ENCODE results near the gene ABCB9. TPM values are rescaled to one million over a fixed set of nuclear protein-coding genes. Genes with fewer than 3 reads are reported as not detected.

The ABCB9 gene
- total and polyA plus RNA-seq, 2 experiments from 2014 or later, result 9.7 to 10.0 TPM

- Histone ChIP-seq H3K4me3 (no peak overlapping the region), H3K4me1 (ENCODE audit: low read depth) (peaks cover 12% of the 10 kb centered on the region), H3K9me3 (ENCODE audit: low read depth) (no peaks in the 10 kb centered on the region), H3K36me3 (no peaks in the 10 kb centered on the region), H3K27me3 (no peaks in the 10 kb centered on the region), H3K27ac (peak overlapping the region; percentile 84)
- DNase-seq (ENCODE audit: low read depth in 1 of 2, low spot score in 1 of 2), result no peak
- TF ChIP-seq, protein P1, sequence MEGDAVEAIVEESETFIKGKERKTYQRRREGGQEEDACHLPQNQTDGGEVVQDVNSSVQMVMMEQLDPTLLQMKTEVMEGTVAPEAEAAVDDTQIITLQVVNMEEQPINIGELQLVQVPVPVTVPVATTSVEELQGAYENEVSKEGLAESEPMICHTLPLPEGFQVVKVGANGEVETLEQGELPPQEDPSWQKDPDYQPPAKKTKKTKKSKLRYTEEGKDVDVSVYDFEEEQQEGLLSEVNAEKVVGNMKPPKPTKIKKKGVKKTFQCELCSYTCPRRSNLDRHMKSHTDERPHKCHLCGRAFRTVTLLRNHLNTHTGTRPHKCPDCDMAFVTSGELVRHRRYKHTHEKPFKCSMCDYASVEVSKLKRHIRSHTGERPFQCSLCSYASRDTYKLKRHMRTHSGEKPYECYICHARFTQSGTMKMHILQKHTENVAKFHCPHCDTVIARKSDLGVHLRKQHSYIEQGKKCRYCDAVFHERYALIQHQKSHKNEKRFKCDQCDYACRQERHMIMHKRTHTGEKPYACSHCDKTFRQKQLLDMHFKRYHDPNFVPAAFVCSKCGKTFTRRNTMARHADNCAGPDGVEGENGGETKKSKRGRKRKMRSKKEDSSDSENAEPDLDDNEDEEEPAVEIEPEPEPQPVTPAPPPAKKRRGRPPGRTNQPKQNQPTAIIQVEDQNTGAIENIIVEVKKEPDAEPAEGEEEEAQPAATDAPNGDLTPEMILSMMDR (IDR thresholded peaks at IDR 0.05; ENCODE audit: low read depth, low read length), result no peak
Observed at GRCh38 chr12:122902854-122903692, 63.2 kb downstream of the ABCB9 start.

DNA sequence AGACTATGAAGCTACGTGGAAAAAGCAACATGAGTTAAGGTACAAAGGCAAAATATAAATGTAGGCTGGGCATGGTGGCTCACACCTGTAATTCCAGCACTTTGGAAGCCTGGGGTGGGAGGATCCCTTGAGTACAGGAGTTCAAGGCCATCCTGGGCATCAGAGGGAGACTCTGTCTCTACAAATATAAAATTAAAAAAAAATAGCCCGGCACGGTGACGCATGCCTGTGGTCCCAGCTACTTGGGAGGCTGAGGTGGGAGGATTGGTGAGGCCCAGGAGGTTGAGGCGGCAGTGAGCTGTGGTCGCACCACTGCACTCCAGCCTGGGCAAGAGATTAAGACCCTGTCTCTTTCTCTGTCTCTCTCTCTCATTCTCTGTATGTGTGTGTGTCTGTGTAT is 66.4 kb downstream of the ABCB9 start:
- no peak for DNase-seq (ENCODE audit: low read depth in 1 of 2, low spot score in 1 of 2)
- H3K27ac ChIP-seq, result no peak overlapping the region
- H3K4me3 ChIP-seq, result no peak overlapping the region
- no peaks in the 10 kb centered on the region for H3K9me3 ChIP-seq (ENCODE audit: low read depth)
- no peaks in the 10 kb centered on the region for H3K27me3 ChIP-seq
- H3K36me3 ChIP-seq, result no peaks in the 10 kb centered on the region
- peaks cover 12% of the 10 kb centered on the region for H3K4me1 ChIP-seq (ENCODE audit: low read depth)
- TF ChIP-seq, protein P1 (IDR thresholded peaks at IDR 0.05; ENCODE audit: low read depth, low read length), result no peak

DNA sequence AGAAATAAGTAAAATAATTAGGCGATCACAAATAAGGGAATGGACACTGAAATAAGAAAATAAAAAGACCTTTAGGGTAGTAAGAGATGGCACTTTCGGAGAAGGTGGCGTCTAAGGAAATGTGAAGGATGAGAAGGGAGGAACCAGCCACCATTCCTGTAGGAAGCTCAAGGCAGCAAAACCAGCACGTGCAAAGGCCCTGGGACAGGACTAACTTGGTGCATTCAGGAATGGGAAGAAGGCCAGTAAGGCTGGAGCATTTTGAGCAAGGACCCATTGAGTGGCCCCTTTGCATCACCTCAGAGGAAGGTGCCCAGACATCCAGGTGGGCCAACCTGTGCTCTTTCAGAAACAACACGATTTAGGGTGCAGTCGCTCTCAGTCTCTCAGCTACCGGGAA is 69.6 kb downstream of the ABCB9 start:
- Histone ChIP-seq H3K27ac (no peak overlapping the region), H3K9me3 (ENCODE audit: low read depth) (no peaks in the 10 kb centered on the region), H3K4me1 (ENCODE audit: low read depth) (peaks cover 25% of the 10 kb centered on the region), H3K27me3 (no peaks in the 10 kb centered on the region), H3K4me3 (no peak overlapping the region), H3K36me3 (no peaks in the 10 kb centered on the region)
- DNase-seq (ENCODE audit: low read depth in 1 of 2, low spot score in 1 of 2), result no peak
- TF ChIP-seq, protein P1 (IDR thresholded peaks at IDR 0.05; ENCODE audit: low read depth, low read length), result no peak

DNA sequence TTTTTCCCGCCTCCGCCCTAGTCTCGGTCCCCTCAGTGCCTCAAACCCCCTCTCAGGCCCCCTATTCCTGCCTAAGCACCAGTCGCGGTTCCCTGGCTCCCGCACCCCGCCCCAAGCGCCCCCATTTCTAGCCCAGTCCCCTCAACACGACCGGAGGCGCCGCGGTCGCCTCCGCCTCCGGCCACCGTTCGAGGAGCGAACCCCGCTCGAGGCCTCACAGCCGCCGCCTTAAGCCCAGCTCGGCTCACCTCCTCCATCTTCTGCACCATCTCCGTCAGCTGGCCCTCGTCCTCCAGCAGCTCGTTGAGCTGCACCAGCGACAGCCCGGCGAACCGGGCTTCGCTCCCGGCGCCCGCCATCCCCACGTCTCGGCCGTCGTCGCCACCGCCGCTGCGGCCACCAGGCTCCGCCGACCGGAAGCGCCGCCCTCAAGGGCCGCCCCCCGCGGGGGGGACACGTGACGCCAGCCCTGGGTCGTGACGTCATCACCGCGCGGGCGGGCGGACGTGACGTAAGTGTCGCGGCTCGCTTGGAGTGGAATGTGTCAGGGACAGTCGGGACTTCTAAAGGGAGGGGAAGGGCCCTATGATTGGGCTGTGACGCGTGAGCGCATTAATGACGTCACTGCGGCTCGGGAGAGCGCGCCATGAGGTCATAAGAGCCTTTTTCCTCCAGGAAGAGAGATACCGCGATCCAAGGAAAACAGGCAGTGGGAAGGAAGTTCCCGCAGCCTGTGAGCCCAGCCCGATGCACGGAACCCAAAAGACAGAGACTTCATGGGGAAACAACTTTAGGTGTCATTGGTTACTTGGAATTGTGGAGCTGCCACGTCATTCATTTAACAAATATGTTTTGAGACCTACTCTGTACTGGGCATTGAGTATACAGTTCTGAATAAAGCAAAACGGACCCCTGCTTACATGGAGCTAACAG is 70.3 kb downstream of the ABCB9 start, which contains the start of gene VPS37B:
Gene VPS37B (minus strand): TSS at position 421 of the 933 bp plus-strand sequence. CDS start 62 bp downstream, at position 359.
- Histone ChIP-seq H3K27ac (peak within 1 kb of the TSS; percentile 99), H3K36me3 (no peaks in the 10 kb centered on the region), H3K9me3 (ENCODE audit: low read depth) (no peaks in the 10 kb centered on the region), H3K27me3 (no peaks in the 10 kb centered on the region), H3K4me3 (peak within 1 kb of the TSS; percentile 74), H3K4me1 (ENCODE audit: low read depth) (peaks cover 31% of the 10 kb centered on the region)
- peak; percentile 77 to 92 for DNase-seq (ENCODE audit: low read depth in 1 of 2, low spot score in 1 of 2)
- TF ChIP-seq, protein P1 (IDR thresholded peaks at IDR 0.05; ENCODE audit: low read depth, low read length), result no peak

DNA sequence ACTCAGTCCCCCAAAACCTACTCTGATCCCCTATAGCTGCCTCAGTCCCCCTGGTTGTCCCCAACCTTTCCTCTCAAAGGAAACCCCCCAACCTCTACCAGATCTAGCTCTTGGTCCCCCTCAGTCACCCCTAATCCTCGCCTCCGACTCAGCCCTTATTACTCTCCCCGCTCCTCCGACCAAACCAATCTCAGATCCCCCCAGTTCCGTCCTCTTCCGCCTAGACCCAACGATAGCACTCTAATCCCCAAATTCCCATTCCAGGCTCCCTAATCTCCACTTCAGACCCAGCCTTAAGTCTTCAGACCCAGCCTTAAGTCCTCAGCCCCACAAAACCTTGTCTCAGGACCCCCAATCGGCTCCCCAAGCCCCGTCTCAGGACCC is 71.0 kb downstream of the ABCB9 start:
- H3K27ac ChIP-seq, result peak overlapping the region; percentile 99

More for the DNA sequence above, 71.0 kb downstream of the ABCB9 start:
- no peak for DNase-seq (ENCODE audit: low read depth in 1 of 2, low spot score in 1 of 2)
- Histone ChIP-seq H3K9me3 (ENCODE audit: low read depth) (no peaks in the 10 kb centered on the region), H3K36me3 (no peaks in the 10 kb centered on the region), H3K4me3 (peak overlapping the region; percentile 74), H3K27me3 (no peaks in the 10 kb centered on the region), H3K4me1 (ENCODE audit: low read depth) (peaks cover 37% of the 10 kb centered on the region)
- TF ChIP-seq, protein P1 (IDR thresholded peaks at IDR 0.05; ENCODE audit: low read depth, low read length), result no peak

Data from cardiac muscle cell (in vitro differentiated cells and primary cell).